A673 (cell line): ENCODE data around the gene PEPD.

Experiments
- EZH2 ChIP-seq: fragments of 200-600 bp; sonication (generic); IDR thresholded peaks from 2 replicates; pipeline ENCODE4 v1.6.1; 2017; ENCODE audit warnings: borderline replicate concordance, low read depth, mild to moderate bottlenecking, mixed read lengths, antibody characterized with exemption, low read length; ENCODE audit not compliant: poor library complexity, severe bottlenecking
- TF ChIP-seq, protein P1 (sequence below): fragments of 300-800, 200-600 bp; sonication (generic); conservative IDR thresholded peaks from 2 replicates; pipeline ENCODE4 v1.5.1; 2017; ENCODE audit warnings: low read depth, mild to moderate bottlenecking, antibody characterized with exemption, low read length, moderate library complexity, mixed read lengths

GRCh38 chr19:33558151-33558550, 36.6 kb upstream of the PEPD start:
- TF ChIP-seq, protein P1, sequence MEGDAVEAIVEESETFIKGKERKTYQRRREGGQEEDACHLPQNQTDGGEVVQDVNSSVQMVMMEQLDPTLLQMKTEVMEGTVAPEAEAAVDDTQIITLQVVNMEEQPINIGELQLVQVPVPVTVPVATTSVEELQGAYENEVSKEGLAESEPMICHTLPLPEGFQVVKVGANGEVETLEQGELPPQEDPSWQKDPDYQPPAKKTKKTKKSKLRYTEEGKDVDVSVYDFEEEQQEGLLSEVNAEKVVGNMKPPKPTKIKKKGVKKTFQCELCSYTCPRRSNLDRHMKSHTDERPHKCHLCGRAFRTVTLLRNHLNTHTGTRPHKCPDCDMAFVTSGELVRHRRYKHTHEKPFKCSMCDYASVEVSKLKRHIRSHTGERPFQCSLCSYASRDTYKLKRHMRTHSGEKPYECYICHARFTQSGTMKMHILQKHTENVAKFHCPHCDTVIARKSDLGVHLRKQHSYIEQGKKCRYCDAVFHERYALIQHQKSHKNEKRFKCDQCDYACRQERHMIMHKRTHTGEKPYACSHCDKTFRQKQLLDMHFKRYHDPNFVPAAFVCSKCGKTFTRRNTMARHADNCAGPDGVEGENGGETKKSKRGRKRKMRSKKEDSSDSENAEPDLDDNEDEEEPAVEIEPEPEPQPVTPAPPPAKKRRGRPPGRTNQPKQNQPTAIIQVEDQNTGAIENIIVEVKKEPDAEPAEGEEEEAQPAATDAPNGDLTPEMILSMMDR = no peak
- TF ChIP-seq EZH2 = no peak
